ENCODE measurements around the gene GCK.

GCK gene

DNA sequence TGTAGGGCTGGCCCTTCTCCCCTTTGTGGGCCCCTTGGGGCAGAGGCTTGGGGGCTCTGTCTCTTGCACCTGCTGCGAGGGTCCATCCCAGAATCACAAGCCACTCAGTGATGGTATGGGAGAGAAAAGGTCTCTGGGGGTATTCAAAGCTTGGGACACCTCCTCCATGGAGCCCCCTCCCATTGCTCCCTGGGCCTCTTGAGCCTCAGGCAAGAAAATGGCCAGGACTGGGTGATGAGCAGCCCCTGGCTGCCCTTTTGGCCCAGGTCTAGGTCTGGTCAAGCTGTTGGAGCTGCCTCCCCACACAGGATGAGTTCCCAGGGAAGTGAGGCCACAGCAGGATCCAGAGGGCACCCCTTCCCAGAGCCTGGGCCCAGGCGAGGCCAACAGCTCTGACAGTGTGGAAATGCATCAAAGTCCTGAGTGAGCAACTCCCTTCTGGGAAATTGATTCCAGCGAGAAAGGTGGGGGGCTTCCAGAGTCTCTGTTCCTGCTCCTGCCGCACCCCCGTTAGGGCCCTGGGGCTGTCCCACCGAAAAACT lies 44.7 kb downstream of the GCK start:
- no peak overlapping the region for H3K4me2 ChIP-seq (ENCODE audit: low read length)
- no peaks in the 10 kb centered on the region for H4K20me1 ChIP-seq (ENCODE audit: control insufficient read depth, insufficient read depth, low read depth, low read length)
- peaks cover 4% of the 10 kb centered on the region for H3F3A ChIP-seq (ENCODE audit: control insufficient read depth, insufficient read depth)
- H3K79me2 ChIP-seq (ENCODE audit: control insufficient read depth, low read length): no peaks in the 10 kb centered on the region
- no peak for TF ChIP-seq EZH2phosphoT487 (IDR thresholded peaks at IDR 0.05; ENCODE audit: borderline replicate concordance, low read length)
- TF ChIP-seq, protein P1, sequence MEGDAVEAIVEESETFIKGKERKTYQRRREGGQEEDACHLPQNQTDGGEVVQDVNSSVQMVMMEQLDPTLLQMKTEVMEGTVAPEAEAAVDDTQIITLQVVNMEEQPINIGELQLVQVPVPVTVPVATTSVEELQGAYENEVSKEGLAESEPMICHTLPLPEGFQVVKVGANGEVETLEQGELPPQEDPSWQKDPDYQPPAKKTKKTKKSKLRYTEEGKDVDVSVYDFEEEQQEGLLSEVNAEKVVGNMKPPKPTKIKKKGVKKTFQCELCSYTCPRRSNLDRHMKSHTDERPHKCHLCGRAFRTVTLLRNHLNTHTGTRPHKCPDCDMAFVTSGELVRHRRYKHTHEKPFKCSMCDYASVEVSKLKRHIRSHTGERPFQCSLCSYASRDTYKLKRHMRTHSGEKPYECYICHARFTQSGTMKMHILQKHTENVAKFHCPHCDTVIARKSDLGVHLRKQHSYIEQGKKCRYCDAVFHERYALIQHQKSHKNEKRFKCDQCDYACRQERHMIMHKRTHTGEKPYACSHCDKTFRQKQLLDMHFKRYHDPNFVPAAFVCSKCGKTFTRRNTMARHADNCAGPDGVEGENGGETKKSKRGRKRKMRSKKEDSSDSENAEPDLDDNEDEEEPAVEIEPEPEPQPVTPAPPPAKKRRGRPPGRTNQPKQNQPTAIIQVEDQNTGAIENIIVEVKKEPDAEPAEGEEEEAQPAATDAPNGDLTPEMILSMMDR (IDR thresholded peaks at IDR 0.05; ENCODE audit: low read depth, low read length, poor library complexity, severe bottlenecking): no peak
- H3K9me3 ChIP-seq (ENCODE audit: control insufficient read depth, insufficient read depth, low read length): no peaks in the 10 kb centered on the region
- no peak overlapping the region for H3K4me3 ChIP-seq (ENCODE audit: low read length)
- H3K9me2 ChIP-seq (replicated peaks; ENCODE audit: control insufficient read depth, low read length): no peaks in the 10 kb centered on the region
- H3K27me3 ChIP-seq (ENCODE audit: control insufficient read depth, low read length): peaks cover 3% of the 10 kb centered on the region; the same call in 1 of the 2 replicates
- H3K36me3 ChIP-seq (ENCODE audit: control insufficient read depth, low read length): no peaks in the 10 kb centered on the region
- H3K4me1 ChIP-seq (ENCODE audit: control insufficient read depth, low read length): no peaks in the 10 kb centered on the region
- H3K27ac ChIP-seq (ENCODE audit: low read depth, low read length): no peak overlapping the region

DNA sequence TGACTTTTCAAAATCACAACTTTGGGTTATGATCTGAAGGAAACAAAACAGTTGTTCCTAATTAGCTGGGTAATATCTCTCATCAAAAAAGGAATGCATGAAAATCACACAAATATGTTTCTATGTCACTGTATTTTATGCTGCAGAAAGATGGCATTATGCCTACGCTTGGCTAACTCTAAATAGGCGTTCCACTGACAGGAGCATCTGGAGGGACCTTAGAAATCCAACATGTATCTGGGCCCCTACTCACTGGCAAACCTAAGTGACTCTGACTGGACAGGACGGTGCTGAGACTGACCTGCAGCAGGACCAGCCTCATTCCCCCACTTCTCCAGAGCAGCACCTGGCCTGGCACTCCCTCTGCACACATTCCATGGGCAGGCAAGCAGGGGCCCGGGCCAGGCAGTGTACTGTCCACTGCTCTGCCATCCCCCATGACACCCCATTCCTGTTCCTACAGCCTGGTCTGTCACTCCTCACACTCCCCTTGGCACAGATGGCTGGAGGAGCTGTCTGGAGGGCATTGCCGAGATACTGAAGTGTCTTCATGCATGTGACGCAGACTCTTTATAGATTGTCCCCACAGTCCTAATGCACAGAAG lies 45.5 kb downstream of the GCK start:
- Histone ChIP-seq H3K79me2 (ENCODE audit: control insufficient read depth, low read length) (no peaks in the 10 kb centered on the region), H3K9me3 (ENCODE audit: control insufficient read depth, insufficient read depth, low read length) (no peaks in the 10 kb centered on the region), H3K4me2 (ENCODE audit: low read length) (no peak overlapping the region), H3K9me2 (replicated peaks; ENCODE audit: control insufficient read depth, low read length) (no peaks in the 10 kb centered on the region), H3K27me3 (ENCODE audit: control insufficient read depth, low read length) (peaks cover 3% of the 10 kb centered on the region; the same call in 1 of the 2 replicates), H4K20me1 (ENCODE audit: control insufficient read depth, insufficient read depth, low read depth, low read length) (no peaks in the 10 kb centered on the region), H3K36me3 (ENCODE audit: control insufficient read depth, low read length) (no peaks in the 10 kb centered on the region), H3K4me1 (ENCODE audit: control insufficient read depth, low read length) (no peaks in the 10 kb centered on the region), H3K4me3 (ENCODE audit: low read length) (no peak overlapping the region), H3K27ac (ENCODE audit: low read depth, low read length) (no peak overlapping the region), H3F3A (ENCODE audit: control insufficient read depth, insufficient read depth) (peaks cover 4% of the 10 kb centered on the region)
- TF ChIP-seq EZH2phosphoT487 (IDR thresholded peaks at IDR 0.05; ENCODE audit: borderline replicate concordance, low read length): no peak
- TF ChIP-seq, protein P1 (IDR thresholded peaks at IDR 0.05; ENCODE audit: low read depth, low read length, poor library complexity, severe bottlenecking): no peak

DNA sequence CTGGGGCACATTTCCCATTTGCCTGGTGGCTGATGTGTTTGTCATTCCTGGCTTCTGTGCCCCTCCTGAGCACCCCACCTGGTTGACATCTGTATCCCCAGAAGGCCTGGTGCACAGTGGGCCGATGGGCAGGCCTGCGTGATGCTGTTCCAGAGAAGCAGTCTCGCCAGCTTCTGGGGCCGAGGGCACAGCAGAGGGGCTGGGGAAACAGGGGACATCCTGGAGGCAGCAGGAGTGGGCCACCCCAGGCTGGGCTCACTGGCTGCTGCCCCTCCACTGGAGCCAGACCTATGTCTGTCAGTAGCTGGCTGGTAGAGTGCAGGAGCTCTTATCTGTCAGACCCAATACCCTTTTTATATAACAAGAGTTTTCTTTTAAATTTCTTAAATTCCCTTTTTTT lies 47.2 kb downstream of the GCK start:
- H3K79me2 ChIP-seq (ENCODE audit: control insufficient read depth, low read length): no peaks in the 10 kb centered on the region
- H3K9me2 ChIP-seq (replicated peaks; ENCODE audit: control insufficient read depth, low read length): no peaks in the 10 kb centered on the region
- TF ChIP-seq EZH2phosphoT487 (IDR thresholded peaks at IDR 0.05; ENCODE audit: borderline replicate concordance, low read length): no peak
- TF ChIP-seq, protein P1 (IDR thresholded peaks at IDR 0.05; ENCODE audit: low read depth, low read length, poor library complexity, severe bottlenecking): no peak
- H3K4me2 ChIP-seq (ENCODE audit: low read length): no peak overlapping the region
- H3K4me1 ChIP-seq (ENCODE audit: control insufficient read depth, low read length): no peaks in the 10 kb centered on the region
- no peak overlapping the region for H3K27ac ChIP-seq (ENCODE audit: low read depth, low read length)
- H3F3A ChIP-seq (ENCODE audit: control insufficient read depth, insufficient read depth): peaks cover 4% of the 10 kb centered on the region
- no peaks in the 10 kb centered on the region for H4K20me1 ChIP-seq (ENCODE audit: control insufficient read depth, insufficient read depth, low read depth, low read length)
- no peaks in the 10 kb centered on the region for H3K36me3 ChIP-seq (ENCODE audit: control insufficient read depth, low read length)
- H3K27me3 ChIP-seq (ENCODE audit: control insufficient read depth, low read length): no peaks in the 10 kb centered on the region
- H3K9me3 ChIP-seq (ENCODE audit: control insufficient read depth, insufficient read depth, low read length): no peaks in the 10 kb centered on the region
- no peak overlapping the region for H3K4me3 ChIP-seq (ENCODE audit: low read length)
